DMS153 treated with DMSO at 0.1 percent for 48 hours (cell line): ENCODE measurements around the gene ARHGEF11.
"Not testable (repeated sequence)": the region's sequence is repeated elsewhere in the genome, so short reads cannot be mapped to it uniquely, and the experiment has no call there.

ENCODE experiments used
- DNase-seq: peaks from one replicate; lab custom pipeline; 2025; ENCODE audit not compliant: unreplicated experiment; lab: John Stamatoyannopoulos, UW

Gene ARHGEF11

GRCh38 chr1:157045250-157046218 lies at the start of gene ARHGEF11:
ARHGEF11 (minus strand) TSS chr1:157045742; CDS start chr1:157044330, 1,412 bp downstream.
- DNase-seq, result peak; percentile 85

GRCh38 chr1:157095091-157095490 lies 49.5 kb upstream of the ARHGEF11 start:
- DNase-seq, result no peak

- no peak for DNase-seq
These were observed 47.3 kb upstream of the ARHGEF11 start for GRCh38 chr1:157092831-157093230.

- no peak for DNase-seq
These were observed 46.2 kb upstream of the ARHGEF11 start for GRCh38 chr1:157091668-157092273.

- no peak for DNase-seq
These were observed 45.6 kb upstream of the ARHGEF11 start for GRCh38 chr1:157091186-157091585.

- DNase-seq, result no peak
These were observed 45.2 kb upstream of the ARHGEF11 start for GRCh38 chr1:157090771-157091170.

GRCh38 chr1:157090196-157090647 lies 44.7 kb upstream of the ARHGEF11 start:
- DNase-seq, result peak; percentile 72

GRCh38 chr1:157089789-157090188 lies 44.2 kb upstream of the ARHGEF11 start:
- no peak for DNase-seq

GRCh38 chr1:157088607-157089006 lies 43.1 kb upstream of the ARHGEF11 start:
- DNase-seq, result no peak

- DNase-seq, result no peak
These were observed 41.5 kb upstream of the ARHGEF11 start for GRCh38 chr1:157087030-157087429.

- no peak for DNase-seq
These were observed 40.8 kb upstream of the ARHGEF11 start for GRCh38 chr1:157086299-157086698.

GRCh38 chr1:157085421-157085820 lies 39.9 kb upstream of the ARHGEF11 start:
- DNase-seq, result no peak

- no peak for DNase-seq
These were observed 39.2 kb upstream of the ARHGEF11 start for GRCh38 chr1:157084720-157085119.

GRCh38 chr1:157081707-157082106 lies 36.2 kb upstream of the ARHGEF11 start:
- no peak for DNase-seq

GRCh38 chr1:157080714-157081113 lies 35.2 kb upstream of the ARHGEF11 start:
- no peak for DNase-seq

- no peak for DNase-seq
These were observed 31.9 kb upstream of the ARHGEF11 start for GRCh38 chr1:157077394-157077793.

- peak; percentile 61 for DNase-seq
These were observed 28.6 kb upstream of the ARHGEF11 start for GRCh38 chr1:157073944-157074685.

- no peak for DNase-seq
These were observed 24.1 kb upstream of the ARHGEF11 start for GRCh38 chr1:157069601-157070000.

- not testable (repeated sequence) for DNase-seq
These were observed 13.7 kb upstream of the ARHGEF11 start for GRCh38 chr1:157059241-157059640.

- DNase-seq, result no peak
These were observed 10.7 kb upstream of the ARHGEF11 start for GRCh38 chr1:157056269-157056668.

GRCh38 chr1:157055729-157056128 lies 10.2 kb upstream of the ARHGEF11 start:
- DNase-seq, result not testable (repeated sequence)
